GM12878 (cell line): ENCODE measurements around the gene PCBD1. TPM values are rescaled to one million over a fixed set of nuclear protein-coding genes. Genes with fewer than 3 reads are reported as not detected.

Experiments
- ATAC-seq: fragments of 200-7000 bp; cut with Tn5 transposase; 3 replicates; pipeline ENCODE4 v1.9.1; 2020; ENCODE audit warnings: mild to moderate bottlenecking, moderate library complexity
- BruUV-seq: library from RNA; stranded (reverse); fragments of 400-500 nt; replicated peaks from 2 replicates; lab custom pipeline; 2021; lab: Mats Ljungman, UMichigan
- CTCF ChIA-PET: fragments of 300-600 bp; sonication (Branson Sonifier 250); formaldehyde crosslinking; extraction: SDS; loops from one replicate; lab custom pipeline; 2021; ENCODE audit warnings: inconsistent platforms; lab: Yijun Ruan, JAX
- POLR2A ChIA-PET: fragments of 350-600 bp; formaldehyde crosslinking; extraction: SDS; loops from one replicate; lab custom pipeline; 2021; ENCODE audit warnings: inconsistent platforms; lab: Charles Lee
- RAD21 ChIA-PET: fragments of 300-600 bp; sonication (Branson Sonifier 250); formaldehyde crosslinking; loops from one replicate; lab custom pipeline; 2023; ENCODE audit warnings: antibody characterized with exemption; ENCODE audit not compliant: unreplicated experiment; lab: Charles Lee
- SMC1A ChIA-PET: fragments of 300-600 bp; sonication (Branson Sonifier 250); formaldehyde crosslinking; loops from one replicate; lab custom pipeline; 2023; ENCODE audit not compliant: unreplicated experiment, uncharacterized antibody; lab: Charles Lee
- DNase-seq: peaks from one replicate; pipeline ENCODE4 v3.0.0-alpha.2; 2011; ENCODE audit warnings: low read depth, low spot score
- FAIRE-seq: peaks from 3 replicates; lab custom pipeline; 2011; peaks lifted over from hg19 to GRCh38; lab: Jason Lieb, UNC
- H2AFZ ChIP-seq: 2 replicates; pipeline ENCODE4 v1.6.0; 2011; ENCODE audit warnings: low read depth, low read length, control low read depth; ENCODE audit not compliant: control insufficient read depth
- H3K27ac ChIP-seq: 2 replicates; pipeline ENCODE4 v1.5.1; 2011; ENCODE audit warnings: control low read depth; ENCODE audit not compliant: control insufficient read depth, insufficient read depth
- H3K27me3 ChIP-seq, 2 experiments: replicated peaks in 1 of 2; 2 replicates each; pipeline versions ENCODE4 v1.6.0 to v1.6.1; 2011; ENCODE audit warnings: low read length in 1 of 2; ENCODE audit not compliant: control insufficient read depth in 2 of 2, insufficient read depth in 2 of 2
- H3K36me3 ChIP-seq, 2 experiments: 2 replicates each; pipeline ENCODE4 v1.5.1; 2011; ENCODE audit warnings: low read length in 1 of 2; ENCODE audit not compliant: control insufficient read depth in 2 of 2, insufficient read depth in 2 of 2
- H3K4me1 ChIP-seq: 2 replicates; pipeline ENCODE4 v1.6.1; 2011; ENCODE audit warnings: mild to moderate bottlenecking, low read length, moderate library complexity, mixed read lengths; ENCODE audit not compliant: control insufficient read depth, insufficient read depth
- H3K4me2 ChIP-seq: 2 replicates; pipeline ENCODE4 v1.6.0; 2011; ENCODE audit warnings: control low read depth; ENCODE audit not compliant: control insufficient read depth, insufficient read depth
- H3K4me3 ChIP-seq: fragments of 200-600 bp; sonication (generic); 2 replicates; pipeline ENCODE4 v1.5.1; 2016
- H3K79me2 ChIP-seq: 2 replicates; pipeline ENCODE4 v1.6.0; 2011; ENCODE audit warnings: low read length; ENCODE audit not compliant: control insufficient read depth, insufficient read depth
- H3K9ac ChIP-seq: 2 replicates; pipeline ENCODE4 v1.8.0; 2011; ENCODE audit warnings: low read length, control low read depth, mixed read lengths; ENCODE audit not compliant: control insufficient read depth, insufficient read depth
- H3K9me3 ChIP-seq: replicated peaks from 3 replicates; pipeline ENCODE4 v1.5.1; 2011; ENCODE audit warnings: mild to moderate bottlenecking, low read length; ENCODE audit not compliant: control insufficient read depth, insufficient read depth
- H4K20me1 ChIP-seq: 2 replicates; pipeline ENCODE4 v1.6.0; 2011; ENCODE audit not compliant: control insufficient read depth, insufficient read depth
- BMI1 ChIP-seq: fragments of 450-650 bp; IDR thresholded peaks from 2 replicates; pipeline ENCODE4 v1.6.1; 2016; ENCODE audit warnings: mild to moderate bottlenecking, moderate library complexity, borderline replicate concordance
- CBX5 ChIP-seq: sonication (generic); IDR thresholded peaks from 2 replicates; pipeline ENCODE4 v1.6.1; 2016; ENCODE audit warnings: low read depth, moderate library complexity, mild to moderate bottlenecking, inconsistent platforms
- EZH2 ChIP-seq: IDR thresholded peaks from 2 replicates; pipeline ENCODE4 v1.6.1; 2012; ENCODE audit warnings: low read depth, mild to moderate bottlenecking, control low read depth, inconsistent platforms, low read length, borderline replicate concordance; ENCODE audit not compliant: control insufficient read depth
- GATAD2B ChIP-seq: fragments of 450-650 bp; conservative IDR thresholded peaks from 2 replicates; pipeline ENCODE4 v1.6.1; 2017; ENCODE audit warnings: low read depth, mild to moderate bottlenecking, moderate library complexity
- HDAC2 ChIP-seq: fragments of 200-600 bp; sonication (generic); IDR thresholded peaks from 2 replicates; pipeline ENCODE4 v1.6.1; 2017
- RBBP5 ChIP-seq: fragments of 200-600 bp; sonication (generic); conservative IDR thresholded peaks from 2 replicates; pipeline ENCODE4 v1.6.1; 2016
- SREBF1 ChIP-seq: IDR thresholded peaks from 2 replicates; pipeline ENCODE4 v1.6.1; 2012; ENCODE audit warnings: mild to moderate bottlenecking, low read length
- WGBS: methylation state at CpG from one replicate; pipeline ENCODE4 v1.1.6; 2016; ENCODE audit warnings: low lambda C conversion rate; ENCODE audit not compliant: insufficient replicate concordance, insufficient coverage; ENCODE audit errors: missing lambda C conversion rate; 5-methylcytosine and 5-hydroxymethylcytosine counted together
- in situ Hi-C: fragments of 300-500 bp; cut with MboI; formaldehyde crosslinking; loops from 9 replicates; pipeline ENCODE4 v1.14.3; 2018; ENCODE audit warnings: mixed read lengths
- intact Hi-C: fragments of 100-400 bp; cut with micrococcal nuclease; formaldehyde crosslinking; loops from one replicate; pipeline ENCODE4 v1.14.2; 2022; ENCODE audit not compliant: unreplicated experiment
- polyA plus RNA-seq, 11 experiments: library from polyadenylated mRNA; depleted of rRNA in 4 of 11; unstranded in 6 of 11; stranded (reverse) in 5 of 11; fragments of >200 nt; fragmentation: Nextera tagmentation in 4 of 11; fragmentation: Illumina TruSeq in 1 of 11; extraction: Ambion mirVana in 4 of 11; extraction: Trizol in 1 of 11; gene quantifications; 1 replicate in 1 of 11; 2 replicates in 10 of 11; pipeline versions ENCODE4 v1.2.1 to v1.2.3, GENCODE V29; 2011 to 2016; ENCODE audit warnings: inconsistent platforms in 2 of 11, missing spikeins in 2 of 11, low read depth in 1 of 11
- total RNA-seq, 4 experiments: library from RNA; depleted of rRNA in 3 of 4; stranded (reverse); fragments of >200 nt in 3 of 4; fragmentation: Illumina TruSeq in 1 of 4; extraction: Trizol in 1 of 4; gene quantifications; 2 replicates each; pipeline versions ENCODE4 v1.2.1 to v1.2.3, GENCODE V29; 2013 to 2021
- TF ChIP-seq, protein P1 (sequence below): IDR thresholded peaks from 2 replicates; pipeline ENCODE4 v1.6.1; 2011; ENCODE audit warnings: borderline replicate concordance, low read depth, mild to moderate bottlenecking, moderate library complexity, mixed read lengths, low read length; ENCODE audit not compliant: insufficient read depth; ENCODE audit errors: extremely low read length
- TF ChIP-seq, protein P2 (sequence below): IDR thresholded peaks from 2 replicates; pipeline ENCODE4 v1.6.1; 2011; ENCODE audit warnings: borderline replicate concordance, low read depth, mild to moderate bottlenecking, moderate library complexity, low read length; ENCODE audit not compliant: insufficient read depth, poor library complexity, severe bottlenecking
- TF ChIP-seq, protein P3 (sequence below): fragments of 450-650 bp; IDR thresholded peaks from 2 replicates; pipeline ENCODE4 v1.6.1; 2017; ENCODE audit warnings: mild to moderate bottlenecking, moderate library complexity

Gene PCBD1
- total and polyA plus RNA-seq, 10 of the 15 experiments (the other 5 are each of a cell fraction or from before 2014, with no cell fraction given), result 5.6 to 66.8 (median 34.2) TPM

DNA sequence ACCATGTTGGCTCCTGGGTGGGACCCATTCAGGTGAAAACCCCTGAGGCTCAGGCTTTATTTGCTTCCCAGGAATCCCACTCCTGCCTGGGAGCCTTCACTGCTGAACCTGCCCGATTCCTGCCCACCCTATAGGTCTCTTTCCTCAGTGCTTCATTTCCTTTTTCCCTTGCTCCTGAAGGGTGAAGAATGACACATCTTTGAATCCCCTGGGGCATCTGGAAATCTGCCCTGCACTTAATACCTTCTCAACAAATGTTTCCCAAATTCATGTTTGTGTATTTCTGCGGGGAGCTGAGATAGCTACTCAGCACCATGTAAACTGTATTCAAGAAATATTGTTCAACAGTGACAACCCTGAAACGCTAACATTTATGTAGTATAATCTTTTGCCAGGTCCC is 10.3 kb upstream of the PCBD1 start:
- ATAC-seq (no peak), FAIRE-seq (no peak), DNase-seq (no peak)
- ChIA-PET RAD21 (no interaction called here), POLR2A (no interaction called here), CTCF (no interaction called here), SMC1A (interaction anchor here (1.1 kb wide), 1 partner anchor 27 kb away, joined by 3 read pairs; no protein-coding TSS in a partner anchor)
- no peak overlapping the region for H3K9ac ChIP-seq
- H3K4me1 ChIP-seq, result no peaks in the 10 kb centered on the region
- H3K4me3 ChIP-seq, result no peak overlapping the region
- 0 out of 4 replicates have a peak, but pooled peaks cover 0 to 2% of the 10 kb centered on the region in 2 experiments for H3K27me3 ChIP-seq
- no peaks in the 10 kb centered on the region for H4K20me1 ChIP-seq
- H3K79me2 ChIP-seq, result no peaks in the 10 kb centered on the region
- no peaks in the 10 kb centered on the region for H3K36me3 ChIP-seq
- intact Hi-C loops, result no loop called here
- no peaks in the 10 kb centered on the region for H3K9me3 ChIP-seq
- in situ Hi-C loops, result no loop called here
- H3K27ac ChIP-seq, result no peak overlapping the region
- H3K4me2 ChIP-seq, result no peak overlapping the region
- BruUV-seq, result no TSS peak
- WGBS, result 77% methylated on average over 3 of the region's 3 CpGs
- H2AFZ ChIP-seq, result no peak overlapping the region
- TF ChIP-seq CBX5, result no peak
- no peak for TF ChIP-seq GATAD2B
- TF ChIP-seq HDAC2, result no peak
- TF ChIP-seq, protein P1, sequence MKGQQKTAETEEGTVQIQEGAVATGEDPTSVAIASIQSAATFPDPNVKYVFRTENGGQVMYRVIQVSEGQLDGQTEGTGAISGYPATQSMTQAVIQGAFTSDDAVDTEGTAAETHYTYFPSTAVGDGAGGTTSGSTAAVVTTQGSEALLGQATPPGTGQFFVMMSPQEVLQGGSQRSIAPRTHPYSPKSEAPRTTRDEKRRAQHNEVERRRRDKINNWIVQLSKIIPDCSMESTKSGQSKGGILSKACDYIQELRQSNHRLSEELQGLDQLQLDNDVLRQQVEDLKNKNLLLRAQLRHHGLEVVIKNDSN, result no peak
- TF ChIP-seq BMI1, result no peak
- TF ChIP-seq, protein P2, sequence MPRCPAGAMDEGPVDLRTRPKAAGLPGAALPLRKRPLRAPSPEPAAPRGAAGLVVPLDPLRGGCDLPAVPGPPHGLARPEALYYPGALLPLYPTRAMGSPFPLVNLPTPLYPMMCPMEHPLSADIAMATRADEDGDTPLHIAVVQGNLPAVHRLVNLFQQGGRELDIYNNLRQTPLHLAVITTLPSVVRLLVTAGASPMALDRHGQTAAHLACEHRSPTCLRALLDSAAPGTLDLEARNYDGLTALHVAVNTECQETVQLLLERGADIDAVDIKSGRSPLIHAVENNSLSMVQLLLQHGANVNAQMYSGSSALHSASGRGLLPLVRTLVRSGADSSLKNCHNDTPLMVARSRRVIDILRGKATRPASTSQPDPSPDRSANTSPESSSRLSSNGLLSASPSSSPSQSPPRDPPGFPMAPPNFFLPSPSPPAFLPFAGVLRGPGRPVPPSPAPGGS, result no peak
- no peak for TF ChIP-seq RBBP5
- TF ChIP-seq, protein P3, sequence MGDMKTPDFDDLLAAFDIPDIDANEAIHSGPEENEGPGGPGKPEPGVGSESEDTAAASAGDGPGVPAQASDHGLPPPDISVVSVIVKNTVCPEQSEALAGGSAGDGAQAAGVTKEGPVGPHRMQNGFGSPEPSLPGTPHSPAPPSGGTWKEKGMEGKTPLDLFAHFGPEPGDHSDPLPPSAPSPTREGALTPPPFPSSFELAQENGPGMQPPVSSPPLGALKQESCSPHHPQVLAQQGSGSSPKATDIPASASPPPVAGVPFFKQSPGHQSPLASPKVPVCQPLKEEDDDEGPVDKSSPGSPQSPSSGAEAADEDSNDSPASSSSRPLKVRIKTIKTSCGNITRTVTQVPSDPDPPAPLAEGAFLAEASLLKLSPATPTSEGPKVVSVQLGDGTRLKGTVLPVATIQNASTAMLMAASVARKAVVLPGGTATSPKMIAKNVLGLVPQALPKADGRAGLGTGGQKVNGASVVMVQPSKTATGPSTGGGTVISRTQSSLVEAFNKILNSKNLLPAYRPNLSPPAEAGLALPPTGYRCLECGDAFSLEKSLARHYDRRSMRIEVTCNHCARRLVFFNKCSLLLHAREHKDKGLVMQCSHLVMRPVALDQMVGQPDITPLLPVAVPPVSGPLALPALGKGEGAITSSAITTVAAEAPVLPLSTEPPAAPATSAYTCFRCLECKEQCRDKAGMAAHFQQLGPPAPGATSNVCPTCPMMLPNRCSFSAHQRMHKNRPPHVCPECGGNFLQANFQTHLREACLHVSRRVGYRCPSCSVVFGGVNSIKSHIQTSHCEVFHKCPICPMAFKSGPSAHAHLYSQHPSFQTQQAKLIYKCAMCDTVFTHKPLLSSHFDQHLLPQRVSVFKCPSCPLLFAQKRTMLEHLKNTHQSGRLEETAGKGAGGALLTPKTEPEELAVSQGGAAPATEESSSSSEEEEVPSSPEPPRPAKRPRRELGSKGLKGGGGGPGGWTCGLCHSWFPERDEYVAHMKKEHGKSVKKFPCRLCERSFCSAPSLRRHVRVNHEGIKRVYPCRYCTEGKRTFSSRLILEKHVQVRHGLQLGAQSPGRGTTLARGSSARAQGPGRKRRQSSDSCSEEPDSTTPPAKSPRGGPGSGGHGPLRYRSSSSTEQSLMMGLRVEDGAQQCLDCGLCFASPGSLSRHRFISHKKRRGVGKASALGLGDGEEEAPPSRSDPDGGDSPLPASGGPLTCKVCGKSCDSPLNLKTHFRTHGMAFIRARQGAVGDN, result no peak
- no peak for TF ChIP-seq EZH2
- no peak for TF ChIP-seq SREBF1
